Prostate gland (tissue), 2 donors: ENCODE measurements around the gene CUL1. TPM values are rescaled to one million over a fixed set of nuclear protein-coding genes. Genes with fewer than 3 reads are reported as not detected.
"Not testable (repeated sequence)": the region's sequence is repeated elsewhere in the genome, so short reads cannot be mapped to it uniquely, and the experiment has no call there.

Experiments used
- DNase-seq: peaks from one replicate; pipeline ENCODE4 v3.0.0-alpha.2; 2019; ENCODE audit warnings: low spot score
- H3K27ac ChIP-seq, 2 donors: fragments of 200-600 bp; sonication (generic); 2 replicates each; pipeline ENCODE4 v1.5.1; 2017 to 2019
- H3K27me3 ChIP-seq: fragments of 200-600 bp; sonication (generic); replicated peaks from 2 replicates; pipeline ENCODE4 v1.5.1; 2019; ENCODE audit not compliant: insufficient read depth
- H3K36me3 ChIP-seq, 2 donors: fragments of 200-600 bp; sonication (generic); 1 replicate in 1 of 2; 2 replicates in 1 of 2; pipeline versions ENCODE4 v1.5.1 to v1.8.1; 2017 to 2019
- H3K4me1 ChIP-seq: fragments of 200-600 bp; sonication (generic); replicated peaks from 2 replicates; pipeline ENCODE4 v1.5.1; 2019
- H3K4me3 ChIP-seq, 2 donors: fragments of 200-600 bp; sonication (generic); 2 replicates each; pipeline ENCODE4 v1.5.1; 2017 to 2019
- H3K9me3 ChIP-seq: fragments of 200-600 bp; sonication (generic); 2 replicates; pipeline ENCODE4 v1.5.1; 2017
- CTCF ChIP-seq, 4 experiments: fragments of 200-600 bp in 2 of 4; fragments of 450-650 bp in 2 of 4; sonication (generic) in 2 of 4; IDR thresholded peaks; 1 replicate in 3 of 4; 2 replicates in 1 of 4; pipeline ENCODE4 v1.5.1; 2016 to 2019; ENCODE audit warnings: antibody characterized with exemption in 4 of 4, mild to moderate bottlenecking in 2 of 4, moderate library complexity in 2 of 4
- POLR2A ChIP-seq: fragments of 450-650 bp; IDR thresholded peaks from one replicate; pipeline ENCODE4 v1.6.1; 2016; ENCODE audit warnings: antibody characterized with exemption, mild to moderate bottlenecking
- POLR2AphosphoS5 ChIP-seq: sonication (generic); formaldehyde crosslinking; IDR thresholded peaks from one replicate; pipeline ENCODE4 v1.6.1; 2017; ENCODE audit warnings: antibody characterized with exemption
- WGBS: methylation state at CpG from one replicate; pipeline ENCODE4 v1.1.5; 2018; 5-methylcytosine and 5-hydroxymethylcytosine counted together
- intact Hi-C: fragments of 100-400 bp; cut with DNase I; formaldehyde crosslinking; loops from one replicate; pipeline ENCODE4 v1.14.2; 2022
- total RNA-seq, 2 donors: library from RNA; depleted of rRNA; stranded (reverse); fragments of >200 nt; gene quantifications; one replicate each; pipeline ENCODE4 v1.1.0, GENCODE V29; 2016

CUL1 gene
- total RNA-seq, 2 donors from 2014 or later: 39.0 to 105 TPM

DNA sequence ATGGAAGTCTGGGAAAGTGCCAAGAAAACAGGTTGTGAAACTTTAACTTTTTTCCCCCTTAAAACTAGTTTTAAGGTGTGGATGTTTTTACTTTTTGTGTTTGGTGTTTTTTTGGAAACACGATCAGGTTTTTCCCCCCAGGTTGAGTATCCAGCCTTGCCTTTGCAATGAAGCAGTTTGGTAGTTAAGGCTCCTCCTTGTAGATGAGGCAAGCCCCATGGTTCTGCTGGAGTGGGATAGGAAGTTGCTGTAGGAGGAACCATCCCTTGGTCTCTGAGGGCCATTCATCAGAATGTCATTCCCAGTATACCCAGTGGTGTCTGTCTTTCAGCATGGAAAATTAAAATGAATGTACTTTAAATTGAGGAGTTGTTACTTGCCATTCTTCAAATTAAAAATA is 2.7 kb downstream of the CUL1 start:
- H3K9me3 ChIP-seq: no peaks in the 10 kb centered on the region
- intact Hi-C loops: loop anchor here (10.0 kb wide), 1 partner anchor 263 kb away; no protein-coding TSS in a partner anchor
- peaks cover 2% of the 10 kb centered on the region for H3K4me1 ChIP-seq
- H3K27me3 ChIP-seq: no peaks in the 10 kb centered on the region
- no peak for DNase-seq
- peak overlapping the region in 1 of 2 donors; percentile 11 for H3K27ac ChIP-seq
- TF ChIP-seq POLR2AphosphoS5 (no peak), CTCF (IDR thresholded peaks at IDR 0.05) (no peak), POLR2A (no peak)
- H3K36me3 ChIP-seq: no peaks in the 10 kb centered on the region
- WGBS: 38% methylated on average over 1 of the region's 1 CpG
- peak overlapping the region in 1 of 2 donors; percentile 0 for H3K4me3 ChIP-seq

GRCh38 chr7:148702876-148703670 is 4.4 kb downstream of the CUL1 start:
- Histone ChIP-seq H3K36me3 (no peaks in the 10 kb centered on the region), H3K27ac (no peak overlapping the region), H3K27me3 (no peaks in the 10 kb centered on the region), H3K4me3 (no peak overlapping the region), H3K4me1 (peaks cover 2% of the 10 kb centered on the region), H3K9me3 (no peaks in the 10 kb centered on the region)
- intact Hi-C loops: loop anchor here (10.0 kb wide), 1 partner anchor 262 kb away; no protein-coding TSS in a partner anchor
- TF ChIP-seq CTCF (IDR thresholded peaks at IDR 0.05): no peak
- 84% methylated on average over 11 of the region's 11 CpGs for WGBS
- no peak for DNase-seq

- not testable (repeated sequence) for H3K36me3 ChIP-seq, DNase-seq, H3K4me3 ChIP-seq, H3K4me1 ChIP-seq, H3K9me3 ChIP-seq, H3K27me3 ChIP-seq, H3K27ac ChIP-seq
- 87% methylated on average over 8 of the region's 8 CpGs for WGBS
- intact Hi-C loops: loop anchor here (10.0 kb wide), 1 partner anchor 261 kb away; no protein-coding TSS in a partner anchor
Measured at GRCh38 chr7:148703671-148703962, 4.9 kb downstream of the CUL1 start.

DNA sequence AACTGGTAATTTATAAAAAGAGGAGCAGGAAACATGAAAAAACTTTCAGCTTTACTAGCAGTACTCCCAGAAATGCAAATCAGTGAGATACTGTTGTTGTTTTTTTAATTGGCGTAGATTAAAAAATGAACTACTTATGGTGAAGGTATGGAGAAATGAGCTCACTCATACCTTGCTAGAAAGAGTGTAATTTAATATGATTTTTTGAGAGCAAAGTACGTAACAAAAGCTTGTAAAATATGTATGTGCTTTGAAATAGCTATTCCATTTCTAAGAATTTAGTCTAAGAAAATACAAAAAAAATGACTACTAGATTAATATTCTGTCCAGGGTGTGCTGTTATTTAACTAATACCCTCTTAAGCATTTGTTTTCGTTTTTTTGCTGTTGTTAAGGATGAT is 5.5 kb downstream of the CUL1 start:
- Histone ChIP-seq H3K9me3 (no peaks in the 10 kb centered on the region), H3K4me3 (no peak overlapping the region), H3K36me3 (no peaks in the 10 kb centered on the region), H3K27me3 (no peaks in the 10 kb centered on the region), H3K27ac (no peak overlapping the region), H3K4me1 (peaks cover 2% of the 10 kb centered on the region)
- DNase-seq: no peak
- WGBS: 70% methylated on average over 3 of the region's 3 CpGs
- intact Hi-C loops: loop anchor here (10.0 kb wide), 1 partner anchor 261 kb away; no protein-coding TSS in a partner anchor
- TF ChIP-seq POLR2AphosphoS5 (no peak), CTCF (IDR thresholded peaks at IDR 0.05) (no peak), POLR2A (no peak)

- 60% methylated on average over 3 of the region's 3 CpGs for WGBS
- no peak for DNase-seq
- TF ChIP-seq POLR2A: no peak
- no peak for TF ChIP-seq CTCF (IDR thresholded peaks at IDR 0.05)
- no peaks in the 10 kb centered on the region for H3K27me3 ChIP-seq
- H3K27ac ChIP-seq: no peak overlapping the region
- no peaks in the 10 kb centered on the region for H3K36me3 ChIP-seq
- no peak overlapping the region for H3K4me3 ChIP-seq
- H3K4me1 ChIP-seq: peaks cover 2% of the 10 kb centered on the region
- H3K9me3 ChIP-seq: no peaks in the 10 kb centered on the region
- intact Hi-C loops: loop anchor here (10.0 kb wide), 1 partner anchor 260 kb away; no protein-coding TSS in a partner anchor
Measured at GRCh38 chr7:148704970-148705369, 6.3 kb downstream of the CUL1 start.
